DOHH2 (cell line): ENCODE data around the gene TRIM54.

Experiments
- EZH2phosphoT487 ChIP-seq: fragments of 200-600 bp; sonication (generic); IDR thresholded peaks from 2 replicates; pipeline ENCODE4 v1.6.1; 2017; ENCODE audit warnings: borderline replicate concordance, mild to moderate bottlenecking, antibody characterized with exemption, low read length, moderate library complexity, mixed read lengths
- TF ChIP-seq, protein P1 (sequence below): fragments of 200-600 bp; sonication (generic); IDR thresholded peaks from one replicate; pipeline ENCODE4 v1.5.1; 2014; ENCODE audit warnings: antibody characterized with exemption, mild to moderate bottlenecking, low read depth, low read length; ENCODE audit not compliant: poor library complexity, severe bottlenecking

GRCh38 chr2:27236136-27236535 lies 46.1 kb upstream of the TRIM54 start:
- TF ChIP-seq, protein P1, sequence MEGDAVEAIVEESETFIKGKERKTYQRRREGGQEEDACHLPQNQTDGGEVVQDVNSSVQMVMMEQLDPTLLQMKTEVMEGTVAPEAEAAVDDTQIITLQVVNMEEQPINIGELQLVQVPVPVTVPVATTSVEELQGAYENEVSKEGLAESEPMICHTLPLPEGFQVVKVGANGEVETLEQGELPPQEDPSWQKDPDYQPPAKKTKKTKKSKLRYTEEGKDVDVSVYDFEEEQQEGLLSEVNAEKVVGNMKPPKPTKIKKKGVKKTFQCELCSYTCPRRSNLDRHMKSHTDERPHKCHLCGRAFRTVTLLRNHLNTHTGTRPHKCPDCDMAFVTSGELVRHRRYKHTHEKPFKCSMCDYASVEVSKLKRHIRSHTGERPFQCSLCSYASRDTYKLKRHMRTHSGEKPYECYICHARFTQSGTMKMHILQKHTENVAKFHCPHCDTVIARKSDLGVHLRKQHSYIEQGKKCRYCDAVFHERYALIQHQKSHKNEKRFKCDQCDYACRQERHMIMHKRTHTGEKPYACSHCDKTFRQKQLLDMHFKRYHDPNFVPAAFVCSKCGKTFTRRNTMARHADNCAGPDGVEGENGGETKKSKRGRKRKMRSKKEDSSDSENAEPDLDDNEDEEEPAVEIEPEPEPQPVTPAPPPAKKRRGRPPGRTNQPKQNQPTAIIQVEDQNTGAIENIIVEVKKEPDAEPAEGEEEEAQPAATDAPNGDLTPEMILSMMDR = no peak
- TF ChIP-seq EZH2phosphoT487 = no peak
